ENCODE data around the gene MIS12.

The MIS12 gene

DNA sequence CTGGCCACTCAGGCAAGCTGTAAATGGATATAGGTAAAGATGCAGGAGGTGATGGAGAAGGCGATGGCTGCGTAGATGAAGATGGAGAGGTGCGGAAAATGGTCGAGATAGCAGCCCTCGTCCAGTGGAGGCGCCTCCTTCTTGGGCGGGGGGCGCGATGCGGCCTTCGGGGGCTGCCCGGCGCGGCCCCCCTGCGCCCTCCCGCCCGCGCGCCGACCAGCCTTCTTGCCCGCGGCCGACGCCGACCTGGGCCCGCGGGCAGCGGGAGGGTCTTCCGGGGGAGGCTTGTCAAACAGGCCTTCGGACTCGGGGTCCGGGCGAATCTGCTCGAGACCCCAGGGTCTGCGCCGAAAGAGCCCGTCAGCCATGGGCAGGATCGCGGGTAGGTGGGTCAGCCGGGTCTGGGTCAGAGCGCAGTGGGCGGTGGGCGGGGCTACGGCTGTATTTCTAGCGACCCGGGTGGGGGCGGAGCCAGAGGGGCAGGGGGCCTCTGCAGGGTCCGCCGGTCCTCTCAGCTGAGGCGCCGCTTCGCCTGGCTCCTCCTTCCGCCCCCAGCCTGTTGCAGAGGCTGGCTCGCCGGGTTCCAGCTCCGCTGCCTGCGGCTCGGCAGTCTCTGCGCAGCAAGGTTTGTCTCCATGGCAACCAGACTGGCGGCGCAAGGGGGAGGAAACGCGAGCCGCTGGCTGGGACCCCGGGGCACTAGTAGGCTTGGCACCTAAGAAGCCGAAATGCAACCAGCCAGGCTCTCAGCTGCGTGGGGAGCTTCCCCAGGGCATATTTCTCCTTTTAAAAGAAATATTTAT, 14.4 kb downstream of the MIS12 start:
- no peak for DNase-seq

DNA sequence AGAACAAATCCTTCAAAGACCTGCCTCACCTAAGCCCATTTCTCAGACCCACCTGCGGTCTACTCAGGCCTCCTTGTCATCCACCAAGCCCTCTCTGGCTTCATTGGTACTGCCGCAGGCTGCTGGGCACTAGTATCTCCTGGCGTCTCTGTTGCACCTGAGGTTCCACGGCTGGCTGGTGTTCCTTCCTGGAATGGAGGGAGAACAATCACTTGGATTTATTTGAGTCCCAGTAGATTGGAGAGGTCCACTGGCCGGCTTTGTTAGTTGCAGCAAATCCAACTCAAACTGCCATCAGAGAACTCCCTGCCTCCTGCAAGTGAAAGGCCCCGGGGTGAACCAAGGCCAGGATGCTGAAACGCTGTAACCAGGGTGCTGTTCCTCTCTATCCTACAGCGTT, 15.3 kb downstream of the MIS12 start:
- DNase-seq, result no peak

DNA sequence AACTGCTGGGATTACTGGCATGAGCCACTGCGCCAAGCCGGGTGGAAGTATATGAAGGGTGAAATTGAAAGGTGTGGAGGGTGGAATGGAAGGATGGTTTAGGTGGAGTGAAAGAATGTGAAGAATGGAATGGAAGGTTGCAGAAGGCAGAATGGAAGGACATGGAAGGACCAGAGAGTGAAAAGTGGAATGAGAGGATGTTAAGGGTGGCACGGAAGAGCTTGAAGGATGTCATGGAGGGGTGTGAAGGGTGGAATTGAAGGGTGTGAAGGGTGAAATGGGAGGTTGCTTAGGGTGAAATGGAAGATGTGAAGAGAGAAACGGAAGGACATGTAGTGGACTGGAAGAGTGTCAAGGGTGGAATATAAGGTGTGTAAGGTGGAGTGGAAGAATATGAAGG, 16.2 kb downstream of the MIS12 start:
- no peak for DNase-seq

DNA sequence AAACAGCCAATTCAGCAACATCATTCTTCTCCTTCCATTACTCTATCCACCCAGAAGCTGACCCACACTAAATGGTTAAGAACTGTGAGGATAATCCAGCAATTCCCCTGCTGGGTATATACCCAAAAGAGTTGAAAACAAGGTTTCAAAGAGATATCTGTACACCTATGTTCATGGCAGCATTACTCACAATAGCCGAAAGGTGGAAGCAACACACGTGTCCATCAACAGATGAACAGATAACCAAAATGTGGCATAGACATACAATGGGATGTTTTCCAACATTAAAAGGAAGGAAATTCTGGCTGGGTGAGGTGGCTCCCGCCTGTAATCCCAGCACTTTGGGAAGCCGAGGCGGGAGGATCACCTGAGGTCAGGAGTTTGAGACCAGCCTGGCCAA, 19.9 kb downstream of the MIS12 start:
- no peak for DNase-seq

DNA sequence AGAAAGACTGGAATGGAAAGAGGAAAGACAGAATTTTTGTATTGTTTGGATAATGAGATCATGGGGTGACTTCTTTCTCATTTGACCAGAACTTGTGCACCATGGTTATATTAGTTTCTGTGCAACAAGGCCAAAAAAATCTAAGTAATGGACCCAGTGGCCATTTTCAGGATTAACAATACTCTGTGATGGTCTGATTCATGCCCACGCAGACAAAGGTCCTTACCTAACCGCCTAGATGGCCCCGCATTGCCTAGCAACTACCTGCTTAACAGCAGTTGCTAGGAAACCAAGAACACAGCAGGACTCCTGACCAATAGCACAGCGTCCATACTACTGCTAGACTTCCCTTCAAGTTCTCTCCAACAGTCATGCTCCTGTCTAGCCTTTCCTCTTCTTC, 22.4 kb downstream of the MIS12 start:
- no peak for DNase-seq

DNA sequence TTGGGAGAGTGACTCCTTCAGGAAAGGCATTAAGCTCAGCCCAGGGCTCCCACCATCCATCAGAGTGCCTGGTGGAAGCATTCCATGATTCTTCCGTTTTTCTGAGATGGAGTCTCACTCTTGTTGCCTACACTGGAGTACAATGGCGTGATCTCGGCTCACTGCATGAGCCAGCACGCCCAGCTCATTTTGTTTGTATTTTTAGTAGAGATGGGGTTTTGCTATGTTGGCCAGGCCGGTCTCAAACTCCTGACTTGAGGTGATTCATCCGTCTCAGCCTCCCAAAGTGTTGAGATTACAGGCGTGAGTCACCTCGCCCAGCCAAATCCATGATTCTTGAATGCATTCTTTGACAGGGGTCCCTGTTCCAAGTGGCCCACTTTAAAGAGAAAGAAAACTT, 23.1 kb downstream of the MIS12 start:
- no peak for DNase-seq

DNA sequence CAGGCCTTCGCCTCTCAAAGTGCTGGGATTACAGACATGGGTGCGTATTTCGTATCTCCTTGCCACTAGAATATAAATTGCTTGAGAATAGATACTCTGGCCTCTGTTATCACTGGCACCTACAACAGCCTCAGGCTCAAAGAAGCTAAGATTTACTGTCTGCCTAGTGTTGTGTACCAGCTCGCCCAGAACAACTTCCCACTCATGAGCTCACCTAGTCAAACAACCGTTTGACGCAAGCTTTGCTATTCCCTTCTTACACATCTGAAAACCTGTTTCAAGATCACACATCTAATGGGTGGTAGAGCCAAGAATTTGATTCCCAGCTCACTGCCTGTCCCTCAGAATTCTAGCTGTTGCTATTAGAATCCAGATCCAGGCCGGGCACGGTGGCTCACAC, 24.4 kb downstream of the MIS12 start:
- no peak for DNase-seq

DNA sequence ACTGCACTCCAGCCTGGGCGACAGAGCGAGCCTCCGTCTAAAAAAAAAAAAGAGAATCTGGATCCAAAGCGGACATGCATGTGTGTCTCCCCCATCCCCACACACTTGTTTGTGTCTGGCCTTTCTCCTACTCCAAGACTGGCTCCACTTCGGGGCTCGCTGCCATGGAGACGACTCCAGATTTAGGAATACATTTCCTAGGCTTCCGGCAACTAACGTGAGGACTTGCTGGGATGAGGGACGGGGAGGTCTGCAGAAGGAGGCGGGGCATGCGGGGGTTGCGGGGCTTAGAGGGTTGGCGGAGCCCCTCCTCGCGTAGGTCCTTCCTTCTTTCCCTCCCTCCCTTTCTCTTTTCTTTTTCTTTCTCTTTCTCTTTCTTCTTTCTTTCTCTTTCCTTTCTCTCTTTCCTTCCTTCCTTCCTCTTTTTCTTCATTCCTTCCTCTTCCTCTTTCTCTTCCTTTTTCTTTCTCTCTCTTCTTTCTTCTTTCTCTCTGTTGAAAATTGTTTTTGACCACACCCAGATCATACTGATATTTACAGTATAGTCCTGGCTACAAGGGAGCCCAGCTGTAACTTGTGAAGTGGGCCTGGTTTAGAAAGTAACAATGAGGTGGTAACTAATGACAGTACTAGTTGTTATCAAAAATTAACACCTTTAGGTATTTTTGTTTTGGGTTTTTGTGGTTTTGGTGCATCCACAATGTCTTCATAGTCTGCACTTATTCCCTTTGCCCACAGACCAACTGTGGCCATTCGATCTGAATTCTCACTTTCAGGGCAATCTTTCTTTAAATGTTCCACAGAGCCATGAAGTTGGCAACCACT, 25.2 kb downstream of the MIS12 start:
- DNase-seq, result no peak

DNA sequence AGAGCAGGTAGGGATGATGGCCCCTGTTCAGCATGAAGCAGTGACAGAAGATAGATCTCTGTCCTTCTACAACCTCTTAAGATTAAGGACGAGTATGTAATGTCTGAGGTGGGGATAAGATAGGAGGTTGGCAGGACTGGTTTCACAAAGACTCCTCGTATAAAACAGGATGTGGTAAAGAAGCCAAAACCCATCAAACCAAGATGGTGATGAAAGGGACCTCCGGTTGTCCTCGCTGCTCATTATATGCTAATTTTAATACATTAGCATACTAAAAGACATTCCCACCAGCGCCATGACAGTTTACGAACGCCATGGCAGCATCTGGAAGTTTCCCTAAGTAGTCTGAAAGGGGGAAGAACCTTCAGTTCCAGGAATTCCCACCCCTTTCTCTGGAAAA, 27.3 kb downstream of the MIS12 start:
- DNase-seq, result no peak

DNA sequence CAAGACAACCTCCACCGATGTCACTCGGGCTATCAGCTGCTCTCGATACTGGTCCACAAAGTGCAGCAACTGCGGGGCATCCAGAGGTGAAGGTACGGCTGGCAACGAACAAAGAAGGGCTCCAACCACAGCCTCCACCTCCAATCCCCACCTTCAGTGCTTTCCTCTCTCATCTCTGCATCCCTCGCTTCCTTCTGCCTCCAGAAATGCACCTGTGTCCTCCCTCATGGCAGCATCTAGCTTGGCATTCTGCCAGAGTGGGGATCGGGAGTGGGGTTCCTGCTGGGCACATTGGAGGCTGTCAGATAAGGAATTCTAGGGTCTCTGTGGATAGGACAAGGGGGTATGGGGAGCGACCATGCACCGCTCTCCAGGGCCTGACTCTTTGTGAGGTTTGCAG, 28.6 kb downstream of the MIS12 start:
- no peak for DNase-seq

DNA sequence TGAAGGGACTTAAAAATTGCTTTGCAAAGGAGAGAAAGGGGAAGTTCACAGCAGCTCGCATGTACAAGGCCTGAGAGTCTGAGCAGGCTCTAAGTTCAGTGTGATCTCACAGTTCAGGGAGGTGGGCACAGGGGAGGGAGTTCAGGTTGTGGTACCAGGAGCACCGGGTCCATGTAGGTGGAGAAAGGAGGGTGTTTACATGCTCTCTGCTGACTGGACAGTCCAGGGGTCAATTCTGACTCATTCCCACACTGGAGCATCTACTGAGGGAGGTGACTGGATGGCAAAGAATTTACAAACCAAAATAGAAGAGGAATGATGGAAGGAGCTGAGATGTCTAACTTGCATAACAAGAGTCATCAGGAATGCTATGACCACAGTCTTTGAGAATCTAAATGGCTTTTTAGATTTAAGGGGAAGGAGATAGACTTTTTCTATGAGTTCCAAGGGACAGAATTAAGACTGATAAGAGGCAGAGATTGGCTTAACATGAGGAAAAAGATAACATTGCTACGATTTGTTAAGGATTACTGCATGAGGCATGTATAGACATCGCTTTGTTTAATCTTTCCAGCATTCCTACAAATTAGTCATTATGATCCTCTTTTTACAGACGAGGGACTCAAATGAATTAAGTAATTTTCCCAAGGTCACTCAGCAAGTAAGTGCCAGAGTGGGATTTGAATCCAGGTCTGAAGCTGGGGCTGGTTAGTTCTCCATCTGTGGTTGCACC, 29.9 kb downstream of the MIS12 start:
- DNase-seq, result no peak

DNA sequence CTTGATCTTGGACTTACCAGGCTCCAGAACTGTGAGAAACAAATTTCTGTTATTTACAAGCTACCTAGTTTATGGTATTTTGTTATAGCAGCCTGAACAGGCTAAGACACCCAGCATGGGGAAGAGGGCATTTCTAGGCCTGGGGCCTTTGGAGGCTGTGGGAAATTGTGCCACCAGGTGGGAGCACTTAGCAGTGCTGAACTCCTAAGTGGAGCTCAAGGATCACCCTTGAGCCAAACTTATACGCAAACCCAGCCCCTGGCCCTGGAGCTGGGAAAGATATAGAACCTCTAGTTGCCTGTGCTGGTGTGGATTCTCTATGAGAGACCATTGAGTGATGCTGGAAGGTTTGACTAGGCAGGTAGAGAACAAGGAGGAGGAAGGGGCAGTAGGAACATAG, 36.1 kb downstream of the MIS12 start:
- DNase-seq, result no peak

DNA sequence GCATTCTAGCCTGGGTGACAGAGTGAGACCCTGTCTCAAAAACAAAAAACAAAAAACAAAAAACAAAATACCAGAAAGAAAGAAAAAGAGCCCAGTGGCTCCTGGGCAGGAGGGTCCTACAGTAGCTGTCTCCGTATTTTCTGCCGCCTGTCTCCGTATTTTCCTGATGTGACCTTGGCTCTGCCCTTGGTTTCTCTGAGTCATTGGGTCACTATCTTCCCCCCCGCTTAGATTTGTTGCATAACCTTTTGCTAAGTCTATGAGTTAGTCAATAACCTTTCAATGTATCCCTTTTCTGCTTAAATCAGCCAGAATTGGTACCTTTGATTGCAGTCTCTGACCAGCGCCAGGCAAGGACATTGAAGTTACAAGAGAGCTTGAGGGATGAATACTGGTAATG, 36.9 kb downstream of the MIS12 start:
- DNase-seq, result no peak

DNA sequence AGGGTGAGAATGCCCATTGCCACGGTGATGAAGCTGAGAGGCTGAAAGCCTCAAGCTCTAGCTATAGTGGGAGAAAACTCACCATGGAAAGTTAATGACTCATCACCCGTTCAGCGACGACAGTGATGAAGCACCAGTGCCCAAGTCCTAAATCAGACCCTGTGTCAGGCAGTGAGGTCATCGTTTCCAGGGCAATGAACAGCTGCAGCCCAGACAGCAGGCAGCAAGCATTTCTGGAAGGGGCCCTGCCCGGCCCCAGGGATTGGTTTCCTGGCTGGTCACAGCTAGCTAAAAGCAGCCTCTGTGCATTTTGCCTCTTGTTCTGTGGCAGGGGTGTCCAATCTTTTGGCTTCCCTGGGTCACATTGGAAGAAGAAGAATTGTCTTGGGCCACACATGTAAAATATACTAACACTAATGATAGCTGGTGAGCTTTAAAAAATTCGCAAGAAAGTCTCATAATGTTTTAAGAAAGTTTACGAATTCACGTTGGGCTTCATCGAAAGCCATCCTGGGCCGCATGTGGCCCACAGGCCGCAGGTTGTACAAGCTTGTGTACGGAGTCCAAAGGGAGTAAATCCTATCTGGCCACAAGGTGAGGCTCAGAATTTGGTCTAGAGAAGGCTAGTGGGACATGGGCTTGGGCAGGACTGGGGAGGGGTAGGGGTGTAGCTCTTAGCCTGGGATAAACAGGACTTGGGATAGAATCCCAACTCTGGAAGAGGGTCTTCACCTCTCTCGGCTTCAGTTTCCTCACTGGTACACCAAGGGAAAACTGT, 40.6 kb downstream of the MIS12 start:
- DNase-seq, result peak; percentile 68

DNA sequence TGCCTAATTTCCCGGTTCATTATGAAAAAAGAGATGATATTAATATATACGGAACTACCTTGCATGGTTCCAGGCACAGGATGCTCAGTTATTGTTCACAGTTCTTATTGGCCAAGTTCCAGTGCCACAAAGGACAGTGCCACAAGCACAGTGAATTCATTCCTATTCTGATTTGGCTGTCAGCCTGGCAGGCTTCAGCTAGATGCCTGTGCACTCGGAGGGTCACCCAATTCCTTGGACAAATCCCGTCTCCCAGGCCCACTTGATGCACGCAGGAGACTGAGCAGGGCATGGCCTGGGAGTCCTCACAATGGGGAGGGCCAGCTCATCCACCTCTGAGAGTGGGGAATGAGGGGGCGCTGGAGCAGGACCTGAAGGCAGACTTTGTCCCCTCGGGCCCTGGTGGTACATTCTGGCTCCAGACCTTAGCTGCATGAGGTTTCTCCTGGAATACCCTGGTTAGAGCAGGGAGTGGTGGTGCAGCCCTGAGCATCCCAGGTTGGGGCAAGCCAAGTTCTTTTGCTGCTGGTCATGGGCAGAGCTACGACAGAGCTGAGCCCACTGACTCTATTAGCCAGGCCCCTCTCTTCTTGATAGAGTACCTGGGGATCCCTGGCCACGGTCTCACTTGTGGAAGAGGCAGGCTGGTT, 41.4 kb downstream of the MIS12 start:
- DNase-seq, result no peak

DNA sequence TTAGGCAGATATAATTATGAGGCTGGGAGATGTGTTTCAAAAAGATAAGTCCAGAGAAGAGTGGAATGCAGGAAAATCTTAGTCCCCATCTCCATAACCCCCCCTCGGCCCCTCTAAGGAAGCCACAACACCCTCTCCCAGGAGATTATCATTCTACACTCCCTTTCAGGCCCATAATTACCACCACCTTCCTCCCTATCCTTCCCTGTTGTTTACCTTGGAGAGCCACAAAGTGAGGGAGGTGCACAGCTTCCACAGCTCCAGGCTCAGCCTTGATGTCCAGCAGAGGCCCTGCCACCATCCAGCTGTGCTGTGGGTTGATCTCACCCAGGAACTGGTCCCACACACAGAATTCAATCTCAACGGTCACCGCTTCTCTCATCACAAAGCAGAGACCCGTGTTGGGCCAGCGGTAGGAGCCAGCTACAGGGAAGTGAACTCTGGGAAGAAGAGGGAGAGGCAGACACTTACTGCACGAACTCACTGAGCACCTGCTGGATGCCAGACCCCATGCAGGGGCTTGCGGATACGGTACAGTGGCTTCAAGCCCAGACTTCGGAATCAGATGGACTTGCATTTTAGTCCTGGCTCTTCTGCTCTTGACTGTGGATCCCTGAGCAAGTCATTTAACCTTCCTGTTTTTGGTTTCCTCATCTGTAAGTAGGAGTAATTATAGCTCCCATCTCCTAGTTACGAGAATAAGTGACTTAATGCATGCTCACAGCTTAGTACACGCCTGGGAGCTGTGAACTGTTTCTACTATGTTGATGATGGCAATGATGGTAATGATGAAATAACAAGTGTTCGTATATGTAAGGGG, 44.1 kb downstream of the MIS12 start:
- DNase-seq, result no peak

DNA sequence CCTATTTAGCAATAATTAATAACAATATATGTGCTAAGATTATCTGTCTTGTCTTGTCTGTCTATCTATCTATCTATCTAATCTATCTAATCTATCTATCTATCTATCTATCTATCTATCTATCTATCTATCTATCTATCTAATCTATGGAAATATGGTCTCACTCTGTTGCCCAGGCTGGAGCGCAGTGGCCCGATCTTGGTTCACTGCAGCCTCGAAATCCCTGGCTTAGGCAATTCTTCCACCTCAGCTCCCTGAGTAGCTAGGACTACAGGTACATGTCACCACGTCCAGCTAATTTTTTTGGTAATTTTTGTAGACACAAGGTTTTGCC, 44.7 kb downstream of the MIS12 start:
- DNase-seq, result no peak

DNA sequence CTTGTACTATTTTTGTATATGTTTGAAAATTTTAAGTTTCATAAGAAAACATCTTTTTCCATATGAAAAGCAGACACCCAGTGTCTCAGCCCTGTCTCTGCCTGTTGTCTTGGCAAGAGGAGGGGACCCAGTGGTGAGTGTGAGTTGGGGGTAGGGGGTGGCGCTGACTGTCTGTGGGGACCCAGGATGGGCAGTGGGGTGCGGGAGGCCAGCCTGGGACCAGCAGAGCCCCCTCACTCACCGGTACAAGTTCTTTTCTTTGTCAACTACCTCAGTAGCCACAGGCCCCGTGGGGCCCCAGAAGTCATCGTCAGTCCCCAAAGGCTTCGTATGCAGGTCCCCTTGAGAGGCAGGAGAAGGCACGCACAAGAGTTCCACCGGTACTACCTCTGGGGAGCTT, 46.2 kb downstream of the MIS12 start:
- DNase-seq, result no peak

DNA sequence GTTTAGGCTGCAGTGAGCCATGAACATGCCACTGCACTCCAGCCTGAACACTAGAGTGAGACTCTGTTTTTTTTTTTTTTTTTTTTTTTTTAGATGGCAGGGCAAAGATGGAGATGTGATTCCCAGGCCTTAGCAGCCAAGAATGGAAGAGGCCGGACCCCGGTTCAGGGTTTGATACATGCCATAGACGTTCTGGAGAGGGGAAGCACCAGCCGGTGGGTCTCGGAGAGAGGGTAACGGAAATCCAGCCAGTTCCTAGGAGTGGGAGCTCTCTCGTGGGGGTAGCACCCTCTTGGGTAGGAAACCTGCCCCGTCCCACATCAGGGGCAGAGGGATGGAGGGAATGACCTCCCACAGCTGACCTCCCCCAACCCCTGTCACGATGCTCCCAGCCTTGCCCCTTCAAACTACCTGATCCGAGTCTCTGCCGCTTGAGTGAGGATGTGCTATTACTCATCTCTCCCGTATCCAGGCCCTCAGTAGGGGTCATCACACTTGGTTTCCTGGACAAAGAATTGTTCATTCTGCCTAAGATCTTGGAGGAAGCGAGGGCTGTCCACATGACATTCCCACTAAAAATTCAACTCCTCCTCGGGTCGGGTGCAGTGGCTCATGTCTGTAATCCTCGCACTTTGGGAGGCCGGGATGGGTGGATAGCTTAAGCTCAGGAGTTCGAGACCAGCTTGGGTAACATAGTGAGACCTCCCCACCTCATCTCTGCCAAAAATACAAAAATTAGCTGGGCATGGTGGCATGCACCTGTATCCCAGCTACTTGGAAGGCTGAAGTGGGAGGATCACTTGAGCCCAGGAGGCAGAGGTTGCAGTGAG, 47.3 kb downstream of the MIS12 start:
- no peak for DNase-seq

DNA sequence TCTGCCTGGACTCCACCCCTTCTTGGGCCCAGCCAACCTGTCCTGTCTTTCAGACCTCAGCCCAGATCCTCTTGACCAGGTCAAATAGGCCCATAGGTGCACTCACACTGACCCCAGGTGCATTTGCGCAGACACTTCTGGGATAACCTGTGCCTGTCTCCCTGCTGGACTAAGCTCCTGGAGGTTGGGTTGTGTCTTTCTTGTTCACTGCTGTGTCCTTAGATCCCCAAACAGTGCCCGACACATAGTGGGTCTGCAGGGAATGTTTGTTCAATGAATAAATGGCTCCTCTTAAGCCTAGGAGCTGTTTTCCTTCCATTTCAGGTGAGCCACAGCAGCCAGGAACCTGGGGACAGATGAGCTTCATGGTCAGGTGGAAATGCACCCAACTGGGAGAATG, 49.1 kb downstream of the MIS12 start:
- no peak for DNase-seq
